Aorta (tissue), 5 donors: ENCODE results near the gene HGF. TPM values are rescaled to one million over a fixed set of nuclear protein-coding genes. Genes with fewer than 3 reads are reported as not detected.

Experiments used
- ATAC-seq: fragments of 200-7000 bp; cut with Tn5 transposase; one replicate; pipeline ENCODE4 v1.9.1; 2022; ENCODE audit warnings: moderate library complexity; ENCODE audit not compliant: low FRiP score
- DNase-seq, 2 donors: peaks; one replicate each; pipeline ENCODE4 v3.0.0-alpha.2; 2020
- H3K27ac ChIP-seq, 2 donors: one replicate each; pipeline ENCODE4 v1.5.1; 2013; ENCODE audit warnings: low read length in 2 of 2, mild to moderate bottlenecking in 2 of 2, moderate library complexity in 2 of 2, control low read depth in 1 of 2, inconsistent platforms in 1 of 2, low read depth in 1 of 2
- H3K27me3 ChIP-seq, 2 donors: one replicate each; pipeline ENCODE4 v1.6.1; 2013; ENCODE audit warnings: control low read depth in 1 of 2, low read length in 1 of 2, mild to moderate bottlenecking in 1 of 2, moderate library complexity in 1 of 2; ENCODE audit not compliant: insufficient read depth in 2 of 2, control insufficient read depth in 1 of 2
- H3K36me3 ChIP-seq, 2 donors: one replicate each; pipeline ENCODE4 v1.6.1; 2013; ENCODE audit warnings: control low read depth in 1 of 2, low read length in 1 of 2, mild to moderate bottlenecking in 1 of 2; ENCODE audit not compliant: insufficient read depth in 2 of 2, control insufficient read depth in 1 of 2
- H3K4me1 ChIP-seq, 2 donors: one replicate each; pipeline ENCODE4 v1.6.1; 2013; ENCODE audit warnings: low read length in 2 of 2, control low read depth in 1 of 2, mild to moderate bottlenecking in 1 of 2, moderate library complexity in 1 of 2; ENCODE audit not compliant: insufficient read depth in 2 of 2, control insufficient read depth in 1 of 2
- H3K4me3 ChIP-seq, 2 donors: one replicate each; pipeline ENCODE4 v1.5.1; 2013; ENCODE audit warnings: low read length in 2 of 2, control low read depth in 1 of 2, mild to moderate bottlenecking in 1 of 2
- H3K9me3 ChIP-seq: one replicate; pipeline ENCODE4 v1.6.1; 2013; ENCODE audit warnings: mild to moderate bottlenecking, low read length; ENCODE audit not compliant: control insufficient read depth
- WGBS, 2 donors: extraction: QIAGEN DNeasy Blood & Tissue Kit; methylation state at CpG; one replicate each; pipeline ENCODE4 v1.1.7; 2013; 5-methylcytosine and 5-hydroxymethylcytosine counted together
- intact Hi-C, 2 donors: fragments of 100-400 bp; cut with DNase I; formaldehyde crosslinking; loops; one replicate each; pipeline versions ENCODE4 v1.14.2 to v1.15.0; 2022
- polyA plus RNA-seq, 2 donors: library from polyadenylated mRNA; stranded (reverse); fragments of 200-250 nt; gene quantifications; one replicate each; pipeline ENCODE4 v1.2.3, GENCODE V29; 2013
- total RNA-seq, 2 donors: library from RNA; stranded (reverse); fragmentation: NEBNext Ultra II Directional; extraction: Animal tissue kit (Norgen Biotek cat#: 25700); gene quantifications; one replicate each; pipeline ENCODE4 v1.2.1, GENCODE V29; 2021
- donor health status: healthy with polysubstance abuse.
- donor health status: Bipolar disorder and iron deficiency.
- donor health status: DM: no; HTN: no; CAD: no.
- donor health status: DM: no; HTN: no; CAD: no.
- donor health status: DM: yes; HTN: yes; CAD: no.

HGF gene
- total and polyA plus RNA-seq, 4 donors, result 9.9 to 55.9 (median 22.8) TPM

GRCh38 chr7:81801532-81801931, 31.7 kb upstream of the HGF start:
- whole genome bisulfite sequencing, 2 donors, result 89 to 94% methylated on average over 5 of the region's 5 CpGs
- no peak overlapping the region for H3K27ac ChIP-seq
- DNase-seq (no peak), ATAC-seq (no peak)
- no peaks in the 10 kb centered on the region for H3K4me1 ChIP-seq
- H3K4me3 ChIP-seq, result no peak overlapping the region
- intact Hi-C loops, result no loop called here
- no peaks in the 10 kb centered on the region for H3K36me3 ChIP-seq
- H3K27me3 ChIP-seq, result no peaks in the 10 kb centered on the region
- H3K9me3 ChIP-seq, result no peaks in the 10 kb centered on the region

- no peak overlapping the region for H3K4me3 ChIP-seq
- H3K27ac ChIP-seq, result no peak overlapping the region
- peaks cover 1 to 2% of the 10 kb centered on the region in 2 donors for H3K4me1 ChIP-seq
- 53 to 57% methylated on average over 12 of the region's 12 CpGs for WGBS, 2 donors
- no peaks in the 10 kb centered on the region for H3K9me3 ChIP-seq
- H3K27me3 ChIP-seq, result no peaks in the 10 kb centered on the region
- no peak for ATAC-seq
- H3K36me3 ChIP-seq, result no peaks in the 10 kb centered on the region
- DNase-seq, result no peak
- intact Hi-C loops, result no loop called here
These were observed 22.0 kb upstream of the HGF start for GRCh38 chr7:81791568-81792518.

- WGBS, 2 donors, result 53 to 55% methylated on average over 1 of the region's 1 CpG
These were observed 20.8 kb upstream of the HGF start for GRCh38 chr7:81790686-81791085.

GRCh38 chr7:81790120-81790500, 20.3 kb upstream of the HGF start:
- H3K9me3 ChIP-seq, result no peaks in the 10 kb centered on the region
- no peaks in the 10 kb centered on the region for H3K36me3 ChIP-seq
- ATAC-seq (no peak), DNase-seq (no peak)
- peaks cover 1 to 2% of the 10 kb centered on the region in 2 donors for H3K4me1 ChIP-seq
- H3K27me3 ChIP-seq, result no peaks in the 10 kb centered on the region
- no peak overlapping the region for H3K4me3 ChIP-seq
- H3K27ac ChIP-seq, result no peak overlapping the region
- 6 to 7% methylated on average over 2 of the region's 2 CpGs for WGBS, 2 donors
- intact Hi-C loops, result no loop called here

More at GRCh38 chr7:81790686-81791085, 20.8 kb upstream of the HGF start:
- intact Hi-C loops, result no loop called here
- DNase-seq (no peak), ATAC-seq (no peak)
- Histone ChIP-seq H3K27me3 (no peaks in the 10 kb centered on the region), H3K9me3 (no peaks in the 10 kb centered on the region), H3K4me3 (no peak overlapping the region), H3K4me1 (peaks cover 1 to 2% of the 10 kb centered on the region in 2 donors), H3K27ac (no peak overlapping the region), H3K36me3 (no peaks in the 10 kb centered on the region)

GRCh38 chr7:81789406-81790119, 19.7 kb upstream of the HGF start:
- Histone ChIP-seq H3K4me3 (no peak overlapping the region), H3K36me3 (no peaks in the 10 kb centered on the region), H3K9me3 (no peaks in the 10 kb centered on the region), H3K4me1 (peaks cover 1 to 2% of the 10 kb centered on the region in 2 donors), H3K27me3 (no peaks in the 10 kb centered on the region), H3K27ac (no peak overlapping the region)
- intact Hi-C loops, result no loop called here
- ATAC-seq (peak; percentile 48), DNase-seq (no peak)
- WGBS, 2 donors, result 96 to 100% methylated on average over 1 of the region's 1 CpG

- ATAC-seq (no peak), DNase-seq (no peak)
- intact Hi-C loops, result no loop called here
- Histone ChIP-seq H3K4me3 (no peak overlapping the region), H3K9me3 (no peaks in the 10 kb centered on the region), H3K27me3 (no peaks in the 10 kb centered on the region), H3K27ac (no peak overlapping the region), H3K36me3 (no peaks in the 10 kb centered on the region), H3K4me1 (peaks cover 1 to 2% of the 10 kb centered on the region in 2 donors)
- 91 to 97% methylated on average over 8 of the region's 8 CpGs for WGBS, 2 donors
These were observed 18.4 kb upstream of the HGF start for GRCh38 chr7:81788246-81788645.

- intact Hi-C loops, result no loop called here
- no peak overlapping the region for H3K27ac ChIP-seq
- DNase-seq, result no peak
These were observed 14.0 kb upstream of the HGF start for GRCh38 chr7:81783818-81784217.

GRCh38 chr7:81780914-81781693, 11.3 kb upstream of the HGF start:
- Histone ChIP-seq H3K4me1 (no peaks in the 10 kb centered on the region), H3K27me3 (no peaks in the 10 kb centered on the region), H3K27ac (no peak overlapping the region), H3K36me3 (no peaks in the 10 kb centered on the region), H3K4me3 (no peak overlapping the region), H3K9me3 (no peaks in the 10 kb centered on the region)
- intact Hi-C loops, result no loop called here
- DNase-seq (no peak), ATAC-seq (no peak)
- 77 to 85% methylated on average over 2 of the region's 2 CpGs for WGBS, 2 donors

More at GRCh38 chr7:81783818-81784217, 14.0 kb upstream of the HGF start:
- ATAC-seq, result no peak
- H3K4me1 ChIP-seq, result no peaks in the 10 kb centered on the region
- no peaks in the 10 kb centered on the region for H3K27me3 ChIP-seq
- H3K9me3 ChIP-seq, result no peaks in the 10 kb centered on the region
- no peak overlapping the region for H3K4me3 ChIP-seq
- no peaks in the 10 kb centered on the region for H3K36me3 ChIP-seq
